Osteoblast (primary cell): Measurements from ENCODE around the gene CRYZL1. TPM values are rescaled to one million over a fixed set of nuclear protein-coding genes. Genes with fewer than 3 reads are reported as not detected.

ENCODE experiments used
- DNase-seq: peaks from one replicate; pipeline ENCODE4 v3.0.0; 2011; ENCODE audit warnings: low spot score, mixed read lengths; ENCODE audit not compliant: insufficient read length; ENCODE audit errors: missing footprints
- H2AFZ ChIP-seq: 2 replicates; pipeline ENCODE4 v1.6.0; 2011; ENCODE audit warnings: mild to moderate bottlenecking, low read length
- H3K27ac ChIP-seq: 2 replicates; pipeline ENCODE4 v1.5.1; 2011; ENCODE audit warnings: mild to moderate bottlenecking, low read depth, low read length, moderate library complexity
- H3K27me3 ChIP-seq: 2 replicates; pipeline ENCODE4 v1.6.0; 2012; ENCODE audit warnings: mild to moderate bottlenecking, control low read depth, inconsistent platforms, low read length, moderate library complexity; ENCODE audit not compliant: insufficient read depth
- H3K36me3 ChIP-seq: 2 replicates; pipeline ENCODE4 v1.5.1; 2011; ENCODE audit warnings: mild to moderate bottlenecking, low read length, control low read depth, moderate library complexity; ENCODE audit not compliant: insufficient read depth
- H3K4me1 ChIP-seq: 2 replicates; pipeline ENCODE4 v1.5.1; 2011; ENCODE audit warnings: mild to moderate bottlenecking, low read length, control low read depth, moderate library complexity; ENCODE audit not compliant: insufficient read depth
- H3K4me2 ChIP-seq: 2 replicates; pipeline ENCODE4 v1.6.0; 2011; ENCODE audit warnings: mild to moderate bottlenecking, low read length; ENCODE audit not compliant: insufficient read depth
- H3K4me3 ChIP-seq: fragments of 200-600 bp; sonication (generic); 3 replicates; pipeline ENCODE4 v1.5.1; 2012; ENCODE audit warnings: mild to moderate bottlenecking, low read length, inconsistent platforms; ENCODE audit not compliant: insufficient read depth
- H3K79me2 ChIP-seq: 2 replicates; pipeline ENCODE4 v1.6.0; 2012; ENCODE audit warnings: mild to moderate bottlenecking, low read length, control low read depth, inconsistent platforms; ENCODE audit not compliant: insufficient read depth
- H3K9me3 ChIP-seq: 2 replicates; pipeline ENCODE4 v1.5.1; 2011; ENCODE audit warnings: low read depth, low read length, control low read depth
- H4K20me1 ChIP-seq: 2 replicates; pipeline ENCODE4 v1.6.0; 2012; ENCODE audit warnings: mild to moderate bottlenecking, low read length, control low read depth; ENCODE audit not compliant: insufficient read depth
- CTCF ChIP-seq: IDR thresholded peaks from 2 replicates; pipeline ENCODE4 v1.5.1; 2011; ENCODE audit warnings: mild to moderate bottlenecking, low read depth, low read length, moderate library complexity; ENCODE audit errors: extremely low read depth
- total RNA-seq: library from RNA; depleted of rRNA; stranded (reverse); fragments of >200 nt; gene quantifications from 2 replicates; pipeline ENCODE4 v1.2.3, GENCODE V29; 2012

CRYZL1 gene
- total RNA-seq, 1 donor: 28.6 TPM

- Histone ChIP-seq H3K4me1 (peaks cover 16% of the 10 kb centered on the region), H3K79me2 (peaks cover 87% of the 10 kb centered on the region), H3K27me3 (no peaks in the 10 kb centered on the region), H3K4me3 (no peak overlapping the region), H2AFZ (no peak overlapping the region), H3K4me2 (no peak overlapping the region), H3K27ac (no peak overlapping the region), H3K9me3 (no peaks in the 10 kb centered on the region), H3K36me3 (no peaks in the 10 kb centered on the region), H4K20me1 (peaks cover 26% of the 10 kb centered on the region)
- TF ChIP-seq CTCF: no peak
- DNase-seq: no peak
These were observed 12.9 kb upstream of the CRYZL1 start for GRCh38 chr21:33654412-33654811.

GRCh38 chr21:33651965-33652680, 10.6 kb upstream of the CRYZL1 start:
- H3K9me3 ChIP-seq: no peaks in the 10 kb centered on the region
- TF ChIP-seq CTCF: no peak
- H3K4me1 ChIP-seq: peaks cover 13% of the 10 kb centered on the region
- H4K20me1 ChIP-seq: peaks cover 24% of the 10 kb centered on the region
- H3K79me2 ChIP-seq: peaks cover 88% of the 10 kb centered on the region
- no peak overlapping the region for H2AFZ ChIP-seq
- DNase-seq: no peak
- H3K27ac ChIP-seq: no peak overlapping the region
- no peak overlapping the region for H3K4me2 ChIP-seq
- no peaks in the 10 kb centered on the region for H3K27me3 ChIP-seq
- H3K36me3 ChIP-seq: no peaks in the 10 kb centered on the region
- no peak overlapping the region for H3K4me3 ChIP-seq

- no peak for TF ChIP-seq CTCF
- H3K27ac ChIP-seq: no peak overlapping the region
- H4K20me1 ChIP-seq: peaks cover 17% of the 10 kb centered on the region
- no peaks in the 10 kb centered on the region for H3K36me3 ChIP-seq
- DNase-seq: no peak
- no peak overlapping the region for H2AFZ ChIP-seq
- H3K27me3 ChIP-seq: no peaks in the 10 kb centered on the region
- no peaks in the 10 kb centered on the region for H3K9me3 ChIP-seq
- no peak overlapping the region for H3K4me3 ChIP-seq
- peaks cover 91% of the 10 kb centered on the region for H3K79me2 ChIP-seq
- no peak overlapping the region for H3K4me2 ChIP-seq
- H3K4me1 ChIP-seq: peaks cover 10% of the 10 kb centered on the region
These were observed 9.5 kb upstream of the CRYZL1 start for GRCh38 chr21:33650929-33651509.

GRCh38 chr21:33650230-33650629, 8.7 kb upstream of the CRYZL1 start:
- no peak overlapping the region for H2AFZ ChIP-seq
- H4K20me1 ChIP-seq: peaks cover 16% of the 10 kb centered on the region
- TF ChIP-seq CTCF: no peak
- peaks cover 96% of the 10 kb centered on the region for H3K79me2 ChIP-seq
- H3K36me3 ChIP-seq: no peaks in the 10 kb centered on the region
- peaks cover 2% of the 10 kb centered on the region for H3K4me1 ChIP-seq
- H3K4me3 ChIP-seq: no peak overlapping the region
- H3K4me2 ChIP-seq: no peak overlapping the region
- H3K9me3 ChIP-seq: no peaks in the 10 kb centered on the region
- no peaks in the 10 kb centered on the region for H3K27me3 ChIP-seq
- DNase-seq: no peak
- H3K27ac ChIP-seq: no peak overlapping the region
